ENCODE results near the gene APBB2.

DNA sequence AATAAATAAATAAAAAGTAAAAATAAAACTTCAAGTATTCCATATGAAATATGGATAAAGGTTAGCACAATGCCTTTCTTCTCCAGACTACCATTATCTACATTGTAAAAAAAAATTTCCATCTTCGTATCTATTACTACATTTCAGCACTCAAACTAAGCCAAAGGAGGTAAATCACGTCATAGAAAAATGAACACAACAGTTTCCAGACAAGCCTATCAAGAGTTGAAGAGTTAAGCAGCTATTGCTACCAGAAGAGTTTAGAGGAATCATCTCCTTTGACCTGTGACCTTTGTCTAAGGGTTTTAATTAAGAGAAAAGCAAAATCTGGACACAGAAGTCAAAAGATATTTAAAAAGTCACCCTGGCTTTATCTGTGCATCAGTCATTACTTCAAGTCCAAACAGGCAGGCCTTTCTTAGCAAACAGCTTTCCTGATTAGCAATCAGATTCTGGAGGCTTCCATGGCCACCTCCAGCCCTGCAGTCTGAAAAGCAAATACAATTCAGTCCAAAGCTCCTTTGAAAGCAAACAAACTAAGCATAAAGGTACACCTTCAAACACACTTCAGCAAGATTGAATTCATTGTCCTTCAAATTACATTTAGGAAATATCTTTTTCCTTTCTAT, 82.2 kb downstream of the APBB2 start:
- TF ChIP-seq SP1 (IDR thresholded peaks at IDR 0.05; ENCODE audit: low read depth, low read length): no peak
- TF ChIP-seq POLR2A (IDR thresholded peaks at IDR 0.05; ENCODE audit: control extremely low read depth in 1 of 2, low read depth in 2 of 2, low read length in 2 of 2): no peak
- TF ChIP-seq RFX5 (IDR thresholded peaks at IDR 0.05; ENCODE audit: borderline replicate concordance, low read depth, low read length): no peak
- no peak for TF ChIP-seq ZNF274 (IDR thresholded peaks at IDR 0.05; ENCODE audit: borderline replicate concordance, extremely low read depth, low read length)
- TF ChIP-seq SRF (IDR thresholded peaks at IDR 0.05; ENCODE audit: low read depth, low read length): no peak
- TF ChIP-seq CTCF (IDR thresholded peaks at IDR 0.05; ENCODE audit: control extremely low read depth in 1 of 3, insufficient read depth in 1 of 3, low read depth in 1 of 3, low read length in 3 of 3): no peak
- TF ChIP-seq TAF7 (optimal IDR thresholded peaks at IDR 0.05; ENCODE audit: borderline replicate concordance, low read depth, low read length): no peak
- no peak for TF ChIP-seq CHD2 (IDR thresholded peaks at IDR 0.05; ENCODE audit: low read length)
- no peak for TF ChIP-seq EZH2 (IDR thresholded peaks at IDR 0.05; ENCODE audit: low read depth, low read length, severe bottlenecking)
- TF ChIP-seq, protein P1, sequence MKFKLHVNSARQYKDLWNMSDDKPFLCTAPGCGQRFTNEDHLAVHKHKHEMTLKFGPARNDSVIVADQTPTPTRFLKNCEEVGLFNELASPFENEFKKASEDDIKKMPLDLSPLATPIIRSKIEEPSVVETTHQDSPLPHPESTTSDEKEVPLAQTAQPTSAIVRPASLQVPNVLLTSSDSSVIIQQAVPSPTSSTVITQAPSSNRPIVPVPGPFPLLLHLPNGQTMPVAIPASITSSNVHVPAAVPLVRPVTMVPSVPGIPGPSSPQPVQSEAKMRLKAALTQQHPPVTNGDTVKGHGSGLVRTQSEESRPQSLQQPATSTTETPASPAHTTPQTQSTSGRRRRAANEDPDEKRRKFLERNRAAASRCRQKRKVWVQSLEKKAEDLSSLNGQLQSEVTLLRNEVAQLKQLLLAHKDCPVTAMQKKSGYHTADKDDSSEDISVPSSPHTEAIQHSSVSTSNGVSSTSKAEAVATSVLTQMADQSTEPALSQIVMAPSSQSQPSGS (IDR thresholded peaks at IDR 0.05; ENCODE audit: low read length): no peak
- no peak for TF ChIP-seq EP300 (IDR thresholded peaks at IDR 0.05; ENCODE audit: borderline replicate concordance in 1 of 2, low read depth in 2 of 2, low read length in 2 of 2)

All from H1 (cell line).